ENCODE results near the gene CYP4F22. TPM values are rescaled to one million over a fixed set of nuclear protein-coding genes. Genes with fewer than 3 reads are reported as not detected.

The CYP4F22 gene
- total RNA-seq, 1 experiment from 2014 or later: not detected

DNA sequence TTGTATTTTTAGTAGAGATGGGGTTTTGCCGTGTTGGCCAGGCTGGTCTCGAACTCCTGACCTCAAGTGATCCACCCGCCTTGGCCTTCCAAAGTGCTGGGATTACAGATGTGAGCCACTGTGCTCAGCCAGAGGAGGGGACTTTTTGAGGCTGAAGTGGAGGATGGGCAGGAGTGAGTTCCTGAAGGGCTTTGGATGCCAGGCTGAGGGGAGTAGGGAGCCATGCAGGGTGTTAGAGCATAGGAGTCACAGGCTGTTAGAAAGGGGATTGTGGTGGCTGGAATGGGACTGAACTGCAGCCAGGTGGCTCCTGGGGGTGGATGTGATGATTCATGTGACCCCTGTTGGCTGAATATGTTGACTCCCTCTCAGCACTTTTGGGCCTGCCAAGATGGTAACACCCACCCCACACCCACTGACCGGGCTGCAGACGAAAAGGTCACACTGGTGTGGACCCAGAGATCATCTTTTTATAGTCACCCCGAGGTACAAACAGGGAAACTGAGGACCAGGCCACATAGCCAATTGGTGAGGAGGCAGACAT is 11.2 kb downstream of the CYP4F22 start:
- H3K9ac ChIP-seq (ENCODE audit: extremely low read depth, insufficient read length, low read length): no peak overlapping the region
- peaks cover 63 to 91% of the 10 kb centered on the region in 2 experiments for H3K9me3 Mint-ChIP-seq
- no peaks in the 10 kb centered on the region for H3K4me1 Mint-ChIP-seq

More for the DNA sequence above, 11.2 kb downstream of the CYP4F22 start:
- WGBS (ENCODE audit: extremely low coverage, insufficient read length, low lambda C conversion rate): no CpG with 5 or more reads among the region's 6 CpGs
- Histone ChIP-seq H4K5ac (ENCODE audit: insufficient read length, low read depth, low read length) (no peak overlapping the region), H3K4ac (ENCODE audit: low read depth, low read length) (no peak overlapping the region), H3K56ac (ENCODE audit: insufficient read length, low read depth, low read length) (no peak overlapping the region), H3K4me2 (ENCODE audit: insufficient read depth, insufficient read length, low read length) (no peak overlapping the region), H4K91ac (ENCODE audit: insufficient read length, low read depth, low read length) (no peak overlapping the region), H2BK20ac (ENCODE audit: low read depth, low read length, poor library complexity, severe bottlenecking) (no peak overlapping the region), H3K14ac (ENCODE audit: insufficient read depth, low read length) (no peak overlapping the region), H2BK5ac (ENCODE audit: insufficient read length, low read length) (no peak overlapping the region), H2AK5ac (ENCODE audit: insufficient read length, low read length) (no peak overlapping the region), H3K79me2 (ENCODE audit: insufficient read depth, low read length) (no peaks in the 10 kb centered on the region), H3T11ph (ENCODE audit: low read length) (no peak overlapping the region), H2BK15ac (ENCODE audit: low read depth, low read length) (no peak overlapping the region), H3K9me3 (ENCODE audit: control insufficient read depth, low read depth, low read length) (peaks cover 62% of the 10 kb centered on the region), H4K8ac (replicated peaks; ENCODE audit: insufficient read length, low read depth, low read length) (no peak overlapping the region), H3K79me1 (ENCODE audit: insufficient read depth, low read depth, low read length, poor library complexity, severe bottlenecking) (no peaks in the 10 kb centered on the region), H3K23me2 (ENCODE audit: insufficient read length, low read depth, low read length, poor library complexity, severe bottlenecking) (no peaks in the 10 kb centered on the region), H3K27me3 (ENCODE audit: insufficient read depth, low read length) (no peaks in the 10 kb centered on the region), H3K18ac (ENCODE audit: insufficient read length, low read depth, low read length) (no peak overlapping the region), H2BK12ac (ENCODE audit: insufficient read length, low read depth, low read length) (no peak overlapping the region), H3K27ac (ENCODE audit: insufficient read length, low read depth, low read length) (no peak overlapping the region), H2BK120ac (ENCODE audit: low read depth, low read length, poor library complexity, severe bottlenecking) (no peak overlapping the region), H2AFZ (ENCODE audit: low read length) (no peak overlapping the region), H3K4me1 (ENCODE audit: insufficient read depth, low read length) (no peaks in the 10 kb centered on the region), H3K23ac (ENCODE audit: insufficient read length, low read depth, low read length) (no peak overlapping the region), H4K20me1 (ENCODE audit: control insufficient read depth, insufficient read depth, insufficient read length) (no peaks in the 10 kb centered on the region)
- TF ChIP-seq, protein P1, sequence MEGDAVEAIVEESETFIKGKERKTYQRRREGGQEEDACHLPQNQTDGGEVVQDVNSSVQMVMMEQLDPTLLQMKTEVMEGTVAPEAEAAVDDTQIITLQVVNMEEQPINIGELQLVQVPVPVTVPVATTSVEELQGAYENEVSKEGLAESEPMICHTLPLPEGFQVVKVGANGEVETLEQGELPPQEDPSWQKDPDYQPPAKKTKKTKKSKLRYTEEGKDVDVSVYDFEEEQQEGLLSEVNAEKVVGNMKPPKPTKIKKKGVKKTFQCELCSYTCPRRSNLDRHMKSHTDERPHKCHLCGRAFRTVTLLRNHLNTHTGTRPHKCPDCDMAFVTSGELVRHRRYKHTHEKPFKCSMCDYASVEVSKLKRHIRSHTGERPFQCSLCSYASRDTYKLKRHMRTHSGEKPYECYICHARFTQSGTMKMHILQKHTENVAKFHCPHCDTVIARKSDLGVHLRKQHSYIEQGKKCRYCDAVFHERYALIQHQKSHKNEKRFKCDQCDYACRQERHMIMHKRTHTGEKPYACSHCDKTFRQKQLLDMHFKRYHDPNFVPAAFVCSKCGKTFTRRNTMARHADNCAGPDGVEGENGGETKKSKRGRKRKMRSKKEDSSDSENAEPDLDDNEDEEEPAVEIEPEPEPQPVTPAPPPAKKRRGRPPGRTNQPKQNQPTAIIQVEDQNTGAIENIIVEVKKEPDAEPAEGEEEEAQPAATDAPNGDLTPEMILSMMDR (conservative IDR thresholded peaks at IDR 0.05): no peak
- H3K4me3 Mint-ChIP-seq: no peak overlapping the region; a peak in 1 of 5 replicates
- no peak for DNase-seq
- H3K27ac Mint-ChIP-seq: no peak overlapping the region
- H3K36me3 Mint-ChIP-seq (ENCODE audit: insufficient read depth in 1 of 3, low read depth in 3 of 3): peaks cover 6 to 25% (median 21%) of the 10 kb centered on the region in 3 experiments; a peak in 6 of 7 replicates
- peaks cover 6% of the 10 kb centered on the region for H3K27me3 Mint-ChIP-seq (ENCODE audit: low read depth)
